ENCODE results near the gene TAS1R3. TPM values are rescaled to one million over a fixed set of nuclear protein-coding genes. Genes with fewer than 3 reads are reported as not detected.
"Not testable (repeated sequence)": the region's sequence is repeated elsewhere in the genome, so short reads cannot be mapped to it uniquely, and the experiment has no call there.

Gene TAS1R3
- total and polyA plus RNA-seq, 4 donors: 0.19 to 0.36 (median 0.33) TPM; not detected in 1

GRCh38 chr1:1316199-1316598 is 14.9 kb upstream of the TAS1R3 start:
- H3K9ac ChIP-seq (ENCODE audit: low read depth in 1 of 2, low read length in 2 of 2); H3K27me3 ChIP-seq (ENCODE audit: control insufficient read depth in 4 of 4, insufficient read depth in 4 of 4, low read length in 3 of 4); H3K4me3 ChIP-seq (ENCODE audit: low read depth in 1 of 3, low read length in 3 of 3); DNase-seq (ENCODE audit: low spot score); H3K4me1 ChIP-seq (ENCODE audit: control insufficient read depth in 4 of 4, insufficient read depth in 4 of 4, low read length in 3 of 4); H3K27ac ChIP-seq (ENCODE audit: low read depth in 1 of 2, low read length in 2 of 2); H3K9me3 ChIP-seq (ENCODE audit: control insufficient read depth in 4 of 4, low read length in 3 of 4): not testable (repeated sequence)
- peaks cover 6 to 41% (median 18%) of the 10 kb centered on the region in 4 donors for H3K36me3 ChIP-seq (ENCODE audit: control insufficient read depth in 4 of 4, insufficient read depth in 3 of 4, low read depth in 1 of 4, low read length in 3 of 4)
- WGBS: 89% methylated on average over 8 of the region's 8 CpGs

GRCh38 chr1:1317420-1317819 is 13.7 kb upstream of the TAS1R3 start:
- H3K27me3 ChIP-seq (ENCODE audit: control insufficient read depth in 4 of 4, insufficient read depth in 4 of 4, low read length in 3 of 4): no peaks in the 10 kb centered on the region
- WGBS: 92% methylated on average over 6 of the region's 6 CpGs
- H3K9me3 ChIP-seq (ENCODE audit: control insufficient read depth in 4 of 4, low read length in 3 of 4): no peaks in the 10 kb centered on the region
- H3K9ac ChIP-seq (ENCODE audit: low read depth in 1 of 2, low read length in 2 of 2): no peak overlapping the region
- H3K4me1 ChIP-seq (ENCODE audit: control insufficient read depth in 4 of 4, insufficient read depth in 4 of 4, low read length in 3 of 4): peaks cover 0 to 10% (median 4%) of the 10 kb centered on the region in 4 donors
- H3K27ac ChIP-seq (ENCODE audit: low read depth in 1 of 2, low read length in 2 of 2): no peak overlapping the region
- H3K36me3 ChIP-seq (ENCODE audit: control insufficient read depth in 4 of 4, insufficient read depth in 3 of 4, low read depth in 1 of 4, low read length in 3 of 4): peaks cover 6 to 31% (median 16%) of the 10 kb centered on the region in 4 donors
- no peak overlapping the region for H3K4me3 ChIP-seq (ENCODE audit: low read depth in 1 of 3, low read length in 3 of 3)
- DNase-seq (ENCODE audit: low spot score): no peak
- TF ChIP-seq GABPA (IDR thresholded peaks at IDR 0.05 in 1 of 2, conservative IDR thresholded peaks at IDR 0.05 in 1 of 2) (no peak), RXRA (IDR thresholded peaks at IDR 0.05) (no peak), FOXA1 (IDR thresholded peaks at IDR 0.05) (no peak), SP1 (IDR thresholded peaks at IDR 0.05) (no peak)

GRCh38 chr1:1318131-1318652 is 12.9 kb upstream of the TAS1R3 start:
- Histone ChIP-seq H3K9ac (ENCODE audit: low read depth in 1 of 2, low read length in 2 of 2) (no peak overlapping the region), H3K4me3 (ENCODE audit: low read depth in 1 of 3, low read length in 3 of 3) (no peak overlapping the region), H3K27me3 (ENCODE audit: control insufficient read depth in 4 of 4, insufficient read depth in 4 of 4, low read length in 3 of 4) (no peaks in the 10 kb centered on the region), H3K27ac (ENCODE audit: low read depth in 1 of 2, low read length in 2 of 2) (no peak overlapping the region), H3K9me3 (ENCODE audit: control insufficient read depth in 4 of 4, low read length in 3 of 4) (no peaks in the 10 kb centered on the region), H3K36me3 (ENCODE audit: control insufficient read depth in 4 of 4, insufficient read depth in 3 of 4, low read depth in 1 of 4, low read length in 3 of 4) (peaks cover 6 to 24% (median 13%) of the 10 kb centered on the region in 4 donors), H3K4me1 (ENCODE audit: control insufficient read depth in 4 of 4, insufficient read depth in 4 of 4, low read length in 3 of 4) (peaks cover 3 to 15% (median 7%) of the 10 kb centered on the region in 4 donors)
- DNase-seq (ENCODE audit: low spot score): no peak
- 72% methylated on average over 9 of the region's 9 CpGs for WGBS
- TF ChIP-seq JUND (IDR thresholded peaks at IDR 0.05) (peak; percentile 95 to 97), NR2F2 (IDR thresholded peaks at IDR 0.05) (no peak)

- Histone ChIP-seq H3K27ac (ENCODE audit: low read depth in 1 of 2, low read length in 2 of 2) (no peak overlapping the region), H3K9ac (ENCODE audit: low read depth in 1 of 2, low read length in 2 of 2) (no peak overlapping the region), H3K4me1 (ENCODE audit: control insufficient read depth in 4 of 4, insufficient read depth in 4 of 4, low read length in 3 of 4) (peaks cover 3 to 20% (median 11%) of the 10 kb centered on the region in 4 donors), H3K9me3 (ENCODE audit: control insufficient read depth in 4 of 4, low read length in 3 of 4) (no peaks in the 10 kb centered on the region), H3K36me3 (ENCODE audit: control insufficient read depth in 4 of 4, insufficient read depth in 3 of 4, low read depth in 1 of 4, low read length in 3 of 4) (peaks cover 2 to 16% (median 7%) of the 10 kb centered on the region in 4 donors), H3K27me3 (ENCODE audit: control insufficient read depth in 4 of 4, insufficient read depth in 4 of 4, low read length in 3 of 4) (no peaks in the 10 kb centered on the region), H3K4me3 (ENCODE audit: low read depth in 1 of 3, low read length in 3 of 3) (no peak overlapping the region)
- whole genome bisulfite sequencing: 93% methylated on average over 36 of the region's 36 CpGs
- no peak for DNase-seq (ENCODE audit: low spot score)
- TF ChIP-seq ZBTB33 (IDR thresholded peaks at IDR 0.05) (no peak), TAF1 (conservative IDR thresholded peaks at IDR 0.05) (no peak), EGR1 (IDR thresholded peaks at IDR 0.05; ENCODE audit: low read depth in 2 of 2) (no peak), CTCF (IDR thresholded peaks at IDR 0.05; ENCODE audit: low read depth, low read length, missing input control) (no peak), RAD21 (IDR thresholded peaks at IDR 0.05) (no peak), REST (IDR thresholded peaks at IDR 0.05) (no peak), NR2F2 (IDR thresholded peaks at IDR 0.05) (no peak), MAX (IDR thresholded peaks at IDR 0.05) (no peak), JUND (IDR thresholded peaks at IDR 0.05) (no peak), FOXA2 (IDR thresholded peaks at IDR 0.05) (no peak), FOXA1 (IDR thresholded peaks at IDR 0.05) (no peak), GABPA (IDR thresholded peaks at IDR 0.05 in 1 of 2, conservative IDR thresholded peaks at IDR 0.05 in 1 of 2) (no peak)
Observed at GRCh38 chr1:1318777-1319645, 12.1 kb upstream of the TAS1R3 start.

Measured in liver (tissue), 9 donors.